AG04450 (cell line): Measurements from ENCODE around the gene YBX3. TPM values are rescaled to one million over a fixed set of nuclear protein-coding genes. Genes with fewer than 3 reads are reported as not detected.

Experiments
- CTCF ChIA-PET: fragments of 300-600, 350-600 bp; formaldehyde crosslinking; extraction: SDS; loops from one replicate; lab custom pipeline; 2022; ENCODE audit warnings: antibody characterized with exemption, inconsistent platforms; lab: Charles Lee
- POLR2A ChIA-PET: fragments of 350-600 bp; formaldehyde crosslinking; extraction: SDS; loops from one replicate; lab custom pipeline; 2021; ENCODE audit warnings: antibody characterized with exemption, inconsistent platforms; lab: Yijun Ruan, JAX
- DNase-seq: peaks from one replicate; pipeline ENCODE4 v3.0.0-alpha.2; 2011; ENCODE audit warnings: low read depth, low spot score
- H3K27ac ChIP-seq: one replicate; pipeline ENCODE4 v1.5.1; 2012; ENCODE audit warnings: low read depth, low read length, control low read depth
- H3K27me3 ChIP-seq: one replicate; pipeline ENCODE4 v1.6.0; 2012; ENCODE audit warnings: low read length; ENCODE audit not compliant: control insufficient read depth, insufficient read depth
- H3K4me3 ChIP-seq: 2 replicates; pipeline ENCODE4 v1.5.1; 2011; ENCODE audit warnings: mild to moderate bottlenecking, low read depth, low read length, control low read depth
- H3K9me3 ChIP-seq: 2 replicates; pipeline ENCODE4 v1.5.1; 2012; ENCODE audit warnings: low read length; ENCODE audit not compliant: control insufficient read depth, insufficient read depth
- polyA plus RNA-seq: library from polyadenylated mRNA; depleted of rRNA; stranded (reverse); fragments of >200 nt; gene quantifications from 2 replicates; pipeline ENCODE4 v1.2.3, GENCODE V29; 2011
- TF ChIP-seq, protein P1 (sequence below): IDR thresholded peaks from 2 replicates; pipeline ENCODE4 v1.5.1; 2011; ENCODE audit warnings: low read depth, low read length, control low read depth, inconsistent platforms

The YBX3 gene
- polyA plus RNA-seq, 1 experiment = 95.6 TPM

GRCh38 chr12:10741845-10742244 is 18.7 kb upstream of the YBX3 start:
- H3K27me3 ChIP-seq = no peaks in the 10 kb centered on the region
- DNase-seq = no peak
- H3K4me3 ChIP-seq = no peak overlapping the region
- no peaks in the 10 kb centered on the region for H3K9me3 ChIP-seq
- ChIA-PET CTCF (no interaction called here), POLR2A (no interaction called here)
- no peak overlapping the region for H3K27ac ChIP-seq
- TF ChIP-seq, protein P1, sequence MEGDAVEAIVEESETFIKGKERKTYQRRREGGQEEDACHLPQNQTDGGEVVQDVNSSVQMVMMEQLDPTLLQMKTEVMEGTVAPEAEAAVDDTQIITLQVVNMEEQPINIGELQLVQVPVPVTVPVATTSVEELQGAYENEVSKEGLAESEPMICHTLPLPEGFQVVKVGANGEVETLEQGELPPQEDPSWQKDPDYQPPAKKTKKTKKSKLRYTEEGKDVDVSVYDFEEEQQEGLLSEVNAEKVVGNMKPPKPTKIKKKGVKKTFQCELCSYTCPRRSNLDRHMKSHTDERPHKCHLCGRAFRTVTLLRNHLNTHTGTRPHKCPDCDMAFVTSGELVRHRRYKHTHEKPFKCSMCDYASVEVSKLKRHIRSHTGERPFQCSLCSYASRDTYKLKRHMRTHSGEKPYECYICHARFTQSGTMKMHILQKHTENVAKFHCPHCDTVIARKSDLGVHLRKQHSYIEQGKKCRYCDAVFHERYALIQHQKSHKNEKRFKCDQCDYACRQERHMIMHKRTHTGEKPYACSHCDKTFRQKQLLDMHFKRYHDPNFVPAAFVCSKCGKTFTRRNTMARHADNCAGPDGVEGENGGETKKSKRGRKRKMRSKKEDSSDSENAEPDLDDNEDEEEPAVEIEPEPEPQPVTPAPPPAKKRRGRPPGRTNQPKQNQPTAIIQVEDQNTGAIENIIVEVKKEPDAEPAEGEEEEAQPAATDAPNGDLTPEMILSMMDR = no peak

DNA sequence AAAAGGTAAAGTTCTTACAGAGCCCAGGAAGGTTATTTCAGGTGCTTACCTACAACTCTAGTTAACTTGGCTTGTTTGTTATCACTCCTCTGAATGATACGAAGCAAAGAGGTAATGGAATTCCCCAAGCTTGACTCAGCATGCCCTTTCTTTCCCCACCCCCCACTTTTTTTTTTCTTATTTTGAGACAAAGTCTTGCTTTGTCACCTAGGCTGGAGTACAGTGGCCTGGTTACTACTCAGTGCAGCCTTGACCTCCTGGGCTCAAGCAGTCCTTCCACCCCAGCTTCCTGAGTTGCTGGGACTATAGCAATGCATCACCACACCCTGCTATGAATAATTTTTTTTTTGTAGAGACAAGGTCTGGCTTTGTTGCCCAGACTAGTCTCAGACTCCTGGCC is 17.1 kb upstream of the YBX3 start:
- Histone ChIP-seq H3K4me3 (no peak overlapping the region), H3K9me3 (no peaks in the 10 kb centered on the region), H3K27me3 (no peaks in the 10 kb centered on the region), H3K27ac (no peak overlapping the region)
- ChIA-PET POLR2A (no interaction called here), CTCF (interaction anchor here (1.7 kb wide), 1 partner anchor 10 kb away, joined by 16 read pairs; no protein-coding TSS in a partner anchor)
- no peak for DNase-seq
- TF ChIP-seq, protein P1 = no peak

DNA sequence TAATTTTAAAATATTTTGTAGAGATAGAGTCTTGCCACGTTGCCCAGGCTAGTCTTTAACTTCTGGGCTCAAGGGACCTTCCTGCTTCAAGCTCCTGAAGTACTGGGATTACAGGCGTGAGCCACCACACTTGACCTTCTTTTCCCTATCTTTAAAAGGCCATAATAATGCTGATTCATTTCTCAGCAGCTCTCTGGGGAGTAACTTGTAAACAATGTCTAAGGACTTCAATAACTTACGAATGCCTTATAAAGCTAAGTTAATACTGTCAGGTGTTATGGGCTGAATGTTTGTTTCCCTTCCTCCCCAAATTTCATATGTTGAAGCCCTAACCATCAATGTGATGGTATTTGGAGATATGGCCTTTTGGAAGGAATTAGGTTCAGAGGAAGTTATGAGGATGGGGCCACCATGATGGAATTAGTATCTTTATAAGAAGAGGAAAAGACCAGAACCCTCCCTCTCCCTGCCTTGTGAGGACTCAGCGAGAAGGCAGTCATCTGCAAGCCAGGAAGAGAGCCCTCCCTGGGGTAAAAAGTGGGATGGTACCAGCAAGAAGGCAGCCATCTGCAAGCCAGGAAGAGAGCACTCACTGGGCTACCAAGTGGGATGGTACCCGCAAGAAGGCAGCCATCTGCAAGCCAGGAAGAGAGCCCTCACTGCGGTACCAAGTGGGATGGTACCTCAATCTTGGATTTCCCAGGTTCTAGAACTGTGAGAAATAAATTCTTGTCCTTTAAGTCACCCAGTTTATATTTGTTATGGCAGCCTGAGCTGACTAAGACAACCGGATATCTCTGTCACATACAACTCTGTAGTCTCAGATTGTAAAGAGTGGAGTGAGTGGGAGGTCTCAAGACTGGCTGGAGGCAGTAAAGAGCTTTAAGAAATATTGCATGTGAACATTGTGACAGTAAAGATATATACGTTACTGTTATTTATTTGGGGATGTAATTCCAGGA is 16.3 kb upstream of the YBX3 start:
- H3K27me3 ChIP-seq = no peaks in the 10 kb centered on the region
- H3K9me3 ChIP-seq = no peaks in the 10 kb centered on the region
- POLR2A ChIA-PET = no interaction called here
- TF ChIP-seq, protein P1 = no peak
- H3K27ac ChIP-seq = no peak overlapping the region
- DNase-seq = no peak
- H3K4me3 ChIP-seq = no peak overlapping the region
- CTCF ChIA-PET = interaction anchor here (1.7 kb wide), 1 partner anchor 11 kb away, joined by 16 read pairs; no protein-coding TSS in a partner anchor

DNA sequence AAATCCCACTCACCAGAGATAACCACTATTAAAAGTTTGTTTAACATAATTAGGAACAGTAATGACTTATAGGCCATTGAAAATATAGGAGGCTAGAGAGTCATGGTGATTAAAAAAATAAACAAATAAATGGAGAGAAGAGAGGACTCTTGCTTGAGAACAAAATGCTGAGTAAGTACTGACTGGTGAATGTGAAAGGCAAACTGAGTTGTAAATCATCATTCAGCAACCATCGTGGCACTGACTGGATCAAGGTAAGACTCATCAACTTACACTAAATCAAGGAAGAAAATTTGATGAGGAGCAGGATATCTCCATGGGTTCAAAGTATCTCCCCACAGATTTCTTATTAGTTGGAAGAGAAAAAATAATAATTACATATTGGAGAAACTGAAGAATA is 14.1 kb upstream of the YBX3 start:
- CTCF ChIA-PET = interaction anchor here (0.8 to 2.1 kb wide), 2 partner anchors 10 to 13 kb away, joined by 3 to 10 read pairs; no protein-coding TSS in a partner anchor
- POLR2A ChIA-PET = no interaction called here

More for the DNA sequence above, 14.1 kb upstream of the YBX3 start:
- TF ChIP-seq, protein P1 = no peak
- no peak for DNase-seq
- H3K27ac ChIP-seq = no peak overlapping the region
- H3K9me3 ChIP-seq = no peaks in the 10 kb centered on the region
- no peak overlapping the region for H3K4me3 ChIP-seq
- H3K27me3 ChIP-seq = peaks cover 7% of the 10 kb centered on the region
